ENCODE measurements around the gene GALR3. TPM values are rescaled to one million over a fixed set of nuclear protein-coding genes. Genes with fewer than 3 reads are reported as not detected.

GALR3 gene
- polyA plus RNA-seq, 1 experiment = not detected

DNA sequence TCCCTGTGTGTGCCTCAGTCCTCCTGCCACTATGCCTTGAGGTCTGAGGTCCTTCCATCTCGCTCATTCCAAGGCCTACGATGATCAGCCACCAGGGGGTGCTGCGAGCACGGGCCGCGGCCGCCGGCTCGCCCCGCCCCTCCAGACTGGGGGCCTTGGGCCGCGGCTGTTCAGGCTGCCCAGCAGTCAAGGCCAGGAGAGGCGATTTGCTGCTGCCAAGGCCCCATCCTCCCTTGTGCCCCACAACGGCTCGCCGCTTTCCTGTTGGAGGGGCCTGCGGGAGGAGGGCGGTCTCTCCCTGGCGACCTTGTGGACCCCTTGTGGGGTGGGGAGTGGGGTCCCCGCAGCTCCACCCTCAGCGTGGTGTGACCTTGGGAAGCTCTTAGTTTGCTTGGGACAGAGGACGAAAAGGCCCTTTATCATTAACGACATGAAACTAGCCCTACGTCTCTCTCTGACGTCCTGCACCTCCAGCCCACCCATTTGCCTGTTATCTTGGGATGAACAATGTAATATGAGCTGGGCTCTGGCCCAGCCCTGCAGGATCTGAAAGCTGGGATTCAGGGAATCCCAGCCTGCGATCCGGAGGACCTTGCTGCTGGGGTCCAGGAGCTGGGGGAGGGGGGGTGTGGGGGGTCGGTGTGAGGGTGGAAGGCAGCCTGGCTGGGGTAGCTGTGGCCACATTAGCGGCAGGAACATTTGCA, 5.3 kb upstream of the GALR3 start:
- CTCF ChIA-PET = interaction anchor here (0.6 to 7.0 kb wide), 29 partner anchors 8 to 211 kb away, joined by 3 to 133 read pairs (median 5); partner anchors contain the start of genes ANKRD54 and GCAT
- no peaks in the 10 kb centered on the region; the same call in 1 of the 2 replicates for H3K9me3 ChIP-seq (ENCODE audit: control insufficient read depth, insufficient read depth, low read length)

GRCh38 chr22:37818409-37819104, 4.6 kb upstream of the GALR3 start:
- CTCF ChIA-PET = interaction anchor here (0.6 to 7.0 kb wide), 18 partner anchors 9 to 212 kb away, joined by 3 to 133 read pairs (median 8); partner anchors contain the start of gene GCAT

More for the DNA sequence above, 5.3 kb upstream of the GALR3 start:
- TF ChIP-seq, protein P1, sequence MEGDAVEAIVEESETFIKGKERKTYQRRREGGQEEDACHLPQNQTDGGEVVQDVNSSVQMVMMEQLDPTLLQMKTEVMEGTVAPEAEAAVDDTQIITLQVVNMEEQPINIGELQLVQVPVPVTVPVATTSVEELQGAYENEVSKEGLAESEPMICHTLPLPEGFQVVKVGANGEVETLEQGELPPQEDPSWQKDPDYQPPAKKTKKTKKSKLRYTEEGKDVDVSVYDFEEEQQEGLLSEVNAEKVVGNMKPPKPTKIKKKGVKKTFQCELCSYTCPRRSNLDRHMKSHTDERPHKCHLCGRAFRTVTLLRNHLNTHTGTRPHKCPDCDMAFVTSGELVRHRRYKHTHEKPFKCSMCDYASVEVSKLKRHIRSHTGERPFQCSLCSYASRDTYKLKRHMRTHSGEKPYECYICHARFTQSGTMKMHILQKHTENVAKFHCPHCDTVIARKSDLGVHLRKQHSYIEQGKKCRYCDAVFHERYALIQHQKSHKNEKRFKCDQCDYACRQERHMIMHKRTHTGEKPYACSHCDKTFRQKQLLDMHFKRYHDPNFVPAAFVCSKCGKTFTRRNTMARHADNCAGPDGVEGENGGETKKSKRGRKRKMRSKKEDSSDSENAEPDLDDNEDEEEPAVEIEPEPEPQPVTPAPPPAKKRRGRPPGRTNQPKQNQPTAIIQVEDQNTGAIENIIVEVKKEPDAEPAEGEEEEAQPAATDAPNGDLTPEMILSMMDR (IDR thresholded peaks at IDR 0.05; ENCODE audit: low read depth, low read length) = peak; percentile 80
- Histone ChIP-seq H3K27ac (ENCODE audit: low read depth, low read length) (peak overlapping the region; percentile 80), H3K4me3 (ENCODE audit: low read depth, low read length) (peak overlapping the region; percentile 33), H3K27me3 (ENCODE audit: control insufficient read depth, insufficient read depth, low read length) (peaks cover 10% of the 10 kb centered on the region)
- POLR2A ChIA-PET = interaction anchor here (0.6 to 2.0 kb wide), 7 partner anchors 11 to 109 kb away, joined by 3 to 15 read pairs (median 6); partner anchors contain the start of genes ANKRD54 and GCAT
- DNase-seq (ENCODE audit: low read depth, low spot score) = no peak

GRCh38 chr22:37819105-37819433, 4.1 kb upstream of the GALR3 start:
- DNase-seq (ENCODE audit: low read depth, low spot score) = no peak
- Histone ChIP-seq H3K9me3 (ENCODE audit: control insufficient read depth, insufficient read depth, low read length) (no peaks in the 10 kb centered on the region; the same call in 1 of the 2 replicates), H3K27me3 (ENCODE audit: control insufficient read depth, insufficient read depth, low read length) (peaks cover 21% of the 10 kb centered on the region), H3K27ac (ENCODE audit: low read depth, low read length) (no peak overlapping the region), H3K4me3 (ENCODE audit: low read depth, low read length) (peak overlapping the region; percentile 32)
- ChIA-PET POLR2A (interaction anchor here (0.8 to 2.0 kb wide), 4 partner anchors 9 to 44 kb away, joined by 3 to 15 read pairs (median 8); partner anchors contain the start of gene GCAT), CTCF (interaction anchor here (0.6 to 7.0 kb wide), 6 partner anchors 9 to 146 kb away, joined by 4 to 133 read pairs (median 24); partner anchors contain the start of gene GCAT)
- TF ChIP-seq, protein P1 (IDR thresholded peaks at IDR 0.05; ENCODE audit: low read depth, low read length) = no peak

More at GRCh38 chr22:37818409-37819104, 4.6 kb upstream of the GALR3 start:
- peaks cover 17% of the 10 kb centered on the region for H3K27me3 ChIP-seq (ENCODE audit: control insufficient read depth, insufficient read depth, low read length)
- no peaks in the 10 kb centered on the region; the same call in 1 of the 2 replicates for H3K9me3 ChIP-seq (ENCODE audit: control insufficient read depth, insufficient read depth, low read length)
- H3K4me3 ChIP-seq (ENCODE audit: low read depth, low read length) = peak overlapping the region; percentile 32
- no peak overlapping the region for H3K27ac ChIP-seq (ENCODE audit: low read depth, low read length)
- DNase-seq (ENCODE audit: low read depth, low spot score) = no peak
- POLR2A ChIA-PET = interaction anchor here (0.6 to 2.0 kb wide), 6 partner anchors 11 to 110 kb away, joined by 3 to 15 read pairs (median 6); partner anchors contain the start of genes ANKRD54 and GCAT
- TF ChIP-seq, protein P1 (IDR thresholded peaks at IDR 0.05; ENCODE audit: low read depth, low read length) = peak; percentile 41

GRCh38 chr22:37820350-37820749, 2.8 kb upstream of the GALR3 start:
- TF ChIP-seq, protein P1 (IDR thresholded peaks at IDR 0.05; ENCODE audit: low read depth, low read length) = no peak
- no peak overlapping the region for H3K27ac ChIP-seq (ENCODE audit: low read depth, low read length)
- H3K4me3 ChIP-seq (ENCODE audit: low read depth, low read length) = no peak overlapping the region
- no peak for DNase-seq (ENCODE audit: low read depth, low spot score)
- H3K27me3 ChIP-seq (ENCODE audit: control insufficient read depth, insufficient read depth, low read length) = peaks cover 21% of the 10 kb centered on the region
- POLR2A ChIA-PET = interaction anchor here (0.5 kb wide), 2 partner anchors 180 to 357 kb away, joined by 3 to 4 read pairs; no protein-coding TSS in a partner anchor
- CTCF ChIA-PET = interaction anchor here (0.6 to 7.0 kb wide), 4 partner anchors 23 to 144 kb away, joined by 3 to 133 read pairs (median 24); no protein-coding TSS in a partner anchor
- no peaks in the 10 kb centered on the region; the same call in 1 of the 2 replicates for H3K9me3 ChIP-seq (ENCODE audit: control insufficient read depth, insufficient read depth, low read length)

Data from AG04450 (cell line).